ENCODE data around the gene SMC4. TPM values are rescaled to one million over a fixed set of nuclear protein-coding genes. Genes with fewer than 3 reads are reported as not detected.

The SMC4 gene
- total RNA-seq, 2 experiments from 2014 or later, result 187 to 189 TPM

- Mint-ChIP-seq H3K9me3 (peaks cover 3% of the 10 kb centered on the region), H3K4me3 (no peak overlapping the region), H3K36me3 (peaks cover 1% of the 10 kb centered on the region), H3K4me1 (no peaks in the 10 kb centered on the region), H3K27me3 (peaks cover 6% of the 10 kb centered on the region), H3K27ac (no peak overlapping the region)
- POLR2A ChIA-PET, result no interaction called here
- no peak for DNase-seq
- no peak for ATAC-seq (ENCODE audit: low read depth)
Measured at GRCh38 chr3:160475884-160476283, 76.4 kb downstream of the SMC4 start.

GRCh38 chr3:160477750-160478149 lies 78.3 kb downstream of the SMC4 start:
- ATAC-seq (ENCODE audit: low read depth) (no peak), DNase-seq (no peak)
- Mint-ChIP-seq H3K4me1 (peaks cover 1% of the 10 kb centered on the region), H3K27ac (no peak overlapping the region), H3K36me3 (peaks cover 1% of the 10 kb centered on the region), H3K9me3 (no peaks in the 10 kb centered on the region), H3K27me3 (peaks cover 6% of the 10 kb centered on the region), H3K4me3 (no peak overlapping the region)
- POLR2A ChIA-PET, result no interaction called here

- POLR2A ChIA-PET, result no interaction called here
- ATAC-seq (ENCODE audit: low read depth), result no peak
- H3K27ac Mint-ChIP-seq, result no peak overlapping the region
Measured at GRCh38 chr3:160478338-160478737, 78.9 kb downstream of the SMC4 start.

GRCh38 chr3:160479376-160479775 lies 79.9 kb downstream of the SMC4 start:
- Mint-ChIP-seq H3K4me3 (no peak overlapping the region), H3K27me3 (peaks cover 11% of the 10 kb centered on the region), H3K9me3 (no peaks in the 10 kb centered on the region), H3K27ac (no peak overlapping the region), H3K4me1 (peaks cover 1% of the 10 kb centered on the region), H3K36me3 (peaks cover 1% of the 10 kb centered on the region)
- POLR2A ChIA-PET, result no interaction called here
- DNase-seq, result no peak
- no peak for ATAC-seq (ENCODE audit: low read depth)

More at GRCh38 chr3:160478338-160478737, 78.9 kb downstream of the SMC4 start:
- Mint-ChIP-seq H3K4me3 (no peak overlapping the region), H3K4me1 (peaks cover 1% of the 10 kb centered on the region), H3K27me3 (peaks cover 6% of the 10 kb centered on the region), H3K36me3 (peaks cover 1% of the 10 kb centered on the region), H3K9me3 (no peaks in the 10 kb centered on the region)
- DNase-seq, result no peak

GRCh38 chr3:160480931-160481330 lies 81.5 kb downstream of the SMC4 start:
- peaks cover 5% of the 10 kb centered on the region for H3K4me1 Mint-ChIP-seq
- H3K36me3 Mint-ChIP-seq, result no peaks in the 10 kb centered on the region
- DNase-seq (no peak), ATAC-seq (ENCODE audit: low read depth) (no peak)
- H3K27me3 Mint-ChIP-seq, result peaks cover 4% of the 10 kb centered on the region
- POLR2A ChIA-PET, result no interaction called here
- H3K27ac Mint-ChIP-seq, result no peak overlapping the region
- H3K4me3 Mint-ChIP-seq, result no peak overlapping the region
- no peaks in the 10 kb centered on the region for H3K9me3 Mint-ChIP-seq

DNA sequence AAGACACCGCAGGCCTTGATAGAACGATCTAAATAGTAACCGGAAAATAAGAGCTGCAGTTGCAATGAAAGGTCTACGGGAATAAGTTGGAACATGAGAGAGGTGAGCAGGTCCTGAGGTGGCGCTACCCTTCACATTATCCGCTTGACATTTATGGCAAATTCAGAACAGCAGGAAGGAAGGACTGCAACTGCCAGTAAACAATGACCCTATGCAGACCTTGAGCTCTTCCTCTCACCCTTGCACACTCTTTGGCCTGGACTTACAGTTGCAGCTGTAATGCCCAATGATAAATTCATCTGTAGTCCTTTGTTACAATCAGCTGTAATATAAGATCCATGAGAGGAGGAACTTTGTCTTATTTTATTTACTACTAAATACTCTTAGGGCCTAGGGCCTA lies 82.4 kb downstream of the SMC4 start:
- Mint-ChIP-seq H3K27ac (no peak overlapping the region), H3K27me3 (peaks cover 4% of the 10 kb centered on the region), H3K4me3 (no peak overlapping the region), H3K4me1 (peaks cover 5% of the 10 kb centered on the region), H3K36me3 (no peaks in the 10 kb centered on the region), H3K9me3 (no peaks in the 10 kb centered on the region)
- POLR2A ChIA-PET, result no interaction called here
- no peak for ATAC-seq (ENCODE audit: low read depth)
- no peak for DNase-seq

DNA sequence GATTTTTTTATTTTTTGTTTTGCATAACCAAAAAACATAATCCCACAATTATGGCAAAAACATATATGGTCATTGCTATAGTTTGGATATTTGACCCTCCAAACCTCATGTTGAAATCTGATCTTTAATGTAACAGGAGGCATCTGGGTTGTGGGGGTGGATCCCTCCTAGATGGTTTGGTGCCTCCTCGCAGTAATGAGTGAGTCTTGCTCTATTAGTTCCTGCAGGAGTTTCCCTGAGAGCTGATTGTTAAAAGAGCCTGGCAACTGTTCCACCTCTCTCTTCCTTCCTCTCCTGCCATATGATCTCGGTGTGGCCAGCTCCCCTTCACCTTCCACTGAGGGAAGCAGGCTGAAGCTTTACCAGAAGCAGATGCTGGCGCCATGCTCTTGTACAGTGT lies 83.3 kb downstream of the SMC4 start:
- DNase-seq (no peak), ATAC-seq (ENCODE audit: low read depth) (no peak)
- H3K9me3 Mint-ChIP-seq, result no peaks in the 10 kb centered on the region
- H3K27me3 Mint-ChIP-seq, result peaks cover 4% of the 10 kb centered on the region
- H3K4me3 Mint-ChIP-seq, result no peak overlapping the region
- no peak overlapping the region for H3K27ac Mint-ChIP-seq
- H3K36me3 Mint-ChIP-seq, result no peaks in the 10 kb centered on the region
- POLR2A ChIA-PET, result no interaction called here
- peaks cover 5% of the 10 kb centered on the region for H3K4me1 Mint-ChIP-seq

Small RNA genes lying within 50 kb of the gene (microRNA-seq; reads per million reads assigned to microRNA genes)
- gene MIR15B (3,274 reads per million, percentile 88 among the genes with 10 or more reads in this experiment), gene MIR16-2 (1,091 reads per million, percentile 80 among the genes with 10 or more reads in this experiment)

Other genes starting within 250 kb of the SMC4 start
- gene C3orf80, start 174.2 kb upstream of the SMC4 start, total RNA-seq, result not detected
- 10 to 100 TPM; 27.9 to 29.2 TPM for gene IFT80, start 425 bp upstream of the SMC4 start, total RNA-seq
- gene TRIM59, start 50.1 kb downstream of the SMC4 start, total RNA-seq, result 10 to 100 TPM; 40.7 to 43.5 TPM
- 10 to 100 TPM; 36.0 to 36.7 TPM for gene KPNA4, start 165.9 kb downstream of the SMC4 start, total RNA-seq